NCI-H526 (cell line): Measurements from ENCODE around the gene MPPED2.

Experiments
- DNase-seq, 2 experiments: peaks; one replicate each; lab custom pipeline; 2025; lab: John Stamatoyannopoulos, UW

MPPED2 gene

DNA sequence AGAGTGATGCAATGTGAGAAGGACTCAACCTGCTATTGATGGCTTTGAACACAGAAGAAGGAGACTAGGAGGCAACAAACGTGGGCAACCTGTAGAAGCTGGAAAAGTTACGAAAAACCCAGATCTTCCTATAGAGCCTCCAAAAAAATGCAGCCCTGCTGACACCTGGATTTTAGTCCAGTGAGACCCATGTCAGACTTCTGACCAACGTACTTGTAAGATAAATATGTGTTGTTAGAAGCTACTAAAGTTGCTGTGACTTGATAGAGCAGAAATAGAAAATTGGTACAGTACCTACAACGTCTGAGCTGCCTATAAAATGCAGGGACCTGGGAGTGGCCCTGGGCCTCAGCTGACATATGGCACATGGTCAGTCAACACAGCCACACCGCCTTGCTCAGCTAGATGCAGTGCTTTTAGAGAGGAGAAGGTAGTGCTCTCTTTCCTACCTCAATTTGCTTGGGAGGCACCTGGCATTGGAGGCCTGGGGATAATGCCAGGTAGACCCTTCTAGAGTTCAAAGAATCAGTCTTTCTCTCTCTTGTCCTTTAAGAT lies 165.8 kb downstream of the MPPED2 start:
- no peak for DNase-seq

DNA sequence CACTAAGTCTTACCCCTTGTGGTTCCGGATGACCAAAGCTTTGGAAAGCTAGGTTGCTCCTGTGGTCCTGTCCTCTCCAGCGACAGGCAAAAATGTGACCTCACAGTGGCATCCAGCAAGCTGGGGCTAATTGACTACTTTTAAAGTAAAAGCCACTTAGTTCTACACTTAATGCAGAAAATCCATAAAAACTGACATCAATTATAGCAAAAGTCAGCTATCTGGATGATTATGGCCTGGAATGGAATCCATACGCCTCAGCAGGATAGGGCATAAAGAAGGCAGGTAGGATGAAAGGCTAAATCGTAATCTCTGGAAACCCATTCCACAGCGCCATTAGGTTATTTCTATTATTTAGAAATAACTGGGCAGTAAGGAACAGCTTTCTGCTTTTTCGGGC lies 171.3 kb downstream of the MPPED2 start:
- DNase-seq, result no peak

- no peak for DNase-seq
Measured at GRCh38 chr11:30414244-30414643, 171.9 kb downstream of the MPPED2 start.

- no peak for DNase-seq
Measured at GRCh38 chr11:30412509-30412908, 173.6 kb downstream of the MPPED2 start.

DNA sequence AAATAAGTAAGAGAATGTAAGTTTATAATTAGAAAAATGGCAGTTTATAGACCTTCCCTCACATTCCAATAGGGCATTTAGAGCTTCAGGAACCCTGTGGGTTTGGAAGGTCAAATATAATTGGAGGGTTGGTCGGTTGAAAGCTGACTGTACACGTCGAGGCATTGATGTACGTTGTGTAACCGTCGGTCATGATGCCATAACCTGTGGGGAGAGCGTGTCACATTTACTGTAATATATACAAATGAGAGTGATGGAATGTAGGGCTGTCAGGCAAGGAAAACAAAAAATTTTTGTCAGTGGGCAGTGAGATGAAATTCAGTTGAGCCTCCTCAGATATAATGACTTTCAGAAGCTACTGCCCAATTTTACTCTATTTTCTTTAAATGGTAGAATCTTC lies 174.8 kb downstream of the MPPED2 start:
- DNase-seq, result no peak

DNA sequence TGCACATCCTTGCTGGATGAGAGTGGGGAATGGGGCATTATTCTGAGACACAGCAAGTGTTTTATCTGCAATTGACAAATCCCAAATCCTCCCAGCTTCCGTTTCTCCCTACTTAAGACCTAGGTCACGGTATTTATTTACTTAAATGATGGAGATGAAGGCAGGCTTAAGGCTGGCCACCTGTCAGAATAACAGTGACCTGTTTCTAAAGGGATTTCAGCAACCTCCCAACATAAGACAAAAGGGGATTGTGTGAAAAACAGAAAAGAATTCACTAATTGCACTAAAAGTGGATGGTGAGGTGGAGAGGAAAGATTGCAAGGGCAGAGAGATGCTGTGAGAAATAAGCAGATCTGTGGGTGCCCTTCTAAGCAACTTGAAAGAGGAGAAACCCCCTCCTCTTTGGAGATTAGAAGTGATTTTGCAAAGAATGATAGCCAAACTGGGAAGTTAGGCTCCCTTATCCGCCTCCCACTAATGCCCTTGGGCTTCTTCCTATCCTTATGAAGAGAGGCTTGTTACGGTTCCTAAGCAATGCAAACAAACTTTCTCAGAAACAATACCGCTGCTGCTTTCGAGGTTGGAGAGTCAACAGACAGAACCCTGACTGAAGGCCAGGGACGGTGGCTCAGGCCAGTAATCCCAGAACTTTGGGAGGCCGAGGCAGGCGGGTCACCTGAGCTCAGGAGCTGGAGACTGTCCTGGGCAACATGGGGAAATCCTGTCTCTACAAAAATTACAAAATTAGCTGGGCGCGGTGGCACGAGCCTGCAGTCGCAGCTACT lies 179.0 kb downstream of the MPPED2 start:
- DNase-seq, result peak; percentile 20 to 42

- no peak for DNase-seq
Measured at GRCh38 chr11:30405385-30405784, 180.8 kb downstream of the MPPED2 start.

DNA sequence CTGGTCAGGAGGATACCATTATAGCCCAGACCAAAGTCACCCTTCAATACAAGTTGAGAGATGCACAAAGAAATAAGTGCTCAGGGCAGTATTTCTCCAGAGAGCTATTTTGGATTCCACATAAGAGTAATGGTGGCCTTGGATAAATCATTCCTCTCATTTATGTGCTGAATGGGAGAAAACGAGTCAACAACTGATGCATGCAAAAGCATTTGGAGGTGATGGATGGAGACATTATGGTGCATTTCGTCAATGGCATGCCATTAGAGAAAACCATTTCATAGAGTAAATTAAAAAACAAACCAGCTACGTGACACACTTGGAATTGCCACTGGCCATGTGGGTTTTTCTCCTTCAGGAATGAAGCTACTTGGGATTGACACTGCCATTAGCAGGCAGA lies 182.0 kb downstream of the MPPED2 start:
- no peak for DNase-seq

- no peak for DNase-seq
Measured at GRCh38 chr11:30395751-30396150, 190.4 kb downstream of the MPPED2 start.

DNA sequence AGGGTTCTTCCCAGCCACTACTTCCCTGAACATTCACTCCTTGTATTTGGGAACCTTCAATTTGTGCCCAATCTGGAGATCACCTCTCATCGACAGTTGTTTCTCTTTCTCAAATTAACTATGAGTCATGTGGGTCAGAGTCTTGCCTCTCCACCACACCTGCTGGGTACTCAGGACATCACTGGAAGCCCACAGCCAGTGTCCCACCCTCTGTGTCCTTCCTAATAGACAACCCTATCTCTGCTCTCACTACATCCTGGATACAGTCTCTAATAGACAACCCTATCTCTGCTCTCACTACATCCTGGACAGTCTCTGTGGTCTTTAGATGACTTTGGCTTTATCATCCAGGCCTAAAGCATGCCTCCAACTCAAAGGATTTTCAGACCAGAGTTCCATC lies 193.1 kb downstream of the MPPED2 start:
- no peak for DNase-seq

DNA sequence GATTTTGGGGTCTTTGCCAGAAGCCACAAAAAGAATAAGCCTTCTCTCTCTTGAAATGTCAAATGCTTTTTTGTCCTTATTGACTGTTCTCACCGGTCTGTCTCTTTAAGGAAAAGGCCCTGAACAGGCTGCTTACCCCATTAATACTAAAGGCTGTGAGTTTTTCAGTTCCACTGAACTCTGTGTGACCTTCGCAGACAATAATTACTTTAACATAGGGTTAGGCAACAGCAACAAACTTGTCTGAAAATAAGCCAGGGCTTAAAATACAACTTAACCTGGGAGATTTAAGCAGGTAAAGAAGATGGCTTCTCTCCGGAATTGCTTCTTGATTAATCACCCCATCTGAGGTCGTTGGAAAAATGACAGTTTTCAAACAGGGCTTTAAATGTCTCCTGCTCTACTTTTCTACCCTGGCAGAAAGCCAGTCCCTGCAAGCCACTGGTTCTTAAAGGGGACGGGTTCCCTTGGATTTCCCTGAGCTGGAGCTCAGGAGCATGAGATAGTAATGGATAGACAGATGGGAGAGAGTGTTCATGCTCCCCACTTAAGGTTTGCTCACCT lies 193.8 kb downstream of the MPPED2 start:
- DNase-seq, result no peak

DNA sequence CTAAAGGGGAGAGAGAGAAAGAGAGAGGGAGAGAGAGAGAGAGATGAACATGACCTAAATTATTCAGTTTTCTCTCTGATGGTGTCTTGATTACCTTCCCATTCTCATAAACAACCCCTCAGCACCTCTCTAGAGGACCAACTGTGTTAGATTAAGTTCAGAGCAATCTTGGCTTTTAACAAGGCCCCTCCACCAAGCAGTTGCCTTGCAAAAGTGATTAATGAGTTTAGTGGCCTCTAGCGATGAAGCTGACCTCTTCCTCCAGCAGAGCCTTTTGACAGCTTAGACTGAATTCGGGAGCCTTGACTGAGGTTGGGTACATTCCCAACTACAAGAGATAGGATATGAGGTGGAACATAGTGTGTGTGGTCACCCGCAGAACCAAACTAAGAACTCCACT lies 197.2 kb downstream of the MPPED2 start:
- DNase-seq, result no peak

GRCh38 chr11:30387891-30388861 lies 198.0 kb downstream of the MPPED2 start:
- no peak for DNase-seq

GRCh38 chr11:30381879-30382278 lies 204.3 kb downstream of the MPPED2 start:
- DNase-seq, result peak; percentile 89 to 95

DNA sequence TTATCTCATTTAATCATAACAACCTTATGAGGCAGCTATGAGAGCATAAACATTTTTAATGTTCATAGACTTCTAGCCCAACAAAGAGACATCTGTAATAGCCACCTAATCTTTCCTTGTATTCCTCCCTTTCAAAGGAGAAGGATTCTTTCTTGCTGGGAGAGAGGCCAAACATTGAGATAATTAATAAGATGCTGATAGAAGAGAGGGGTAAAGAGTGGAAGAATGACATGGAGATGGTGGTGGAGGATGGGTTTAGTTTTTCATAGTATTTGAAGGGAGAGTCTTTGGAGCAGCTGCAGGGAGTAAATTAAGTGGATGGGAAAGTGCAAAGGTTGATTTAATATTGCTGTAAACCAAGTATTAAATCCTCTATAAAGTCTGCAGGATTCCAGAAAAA lies 205.3 kb downstream of the MPPED2 start:
- no peak for DNase-seq

GRCh38 chr11:30377347-30377746 lies 208.8 kb downstream of the MPPED2 start:
- DNase-seq, result no peak

DNA sequence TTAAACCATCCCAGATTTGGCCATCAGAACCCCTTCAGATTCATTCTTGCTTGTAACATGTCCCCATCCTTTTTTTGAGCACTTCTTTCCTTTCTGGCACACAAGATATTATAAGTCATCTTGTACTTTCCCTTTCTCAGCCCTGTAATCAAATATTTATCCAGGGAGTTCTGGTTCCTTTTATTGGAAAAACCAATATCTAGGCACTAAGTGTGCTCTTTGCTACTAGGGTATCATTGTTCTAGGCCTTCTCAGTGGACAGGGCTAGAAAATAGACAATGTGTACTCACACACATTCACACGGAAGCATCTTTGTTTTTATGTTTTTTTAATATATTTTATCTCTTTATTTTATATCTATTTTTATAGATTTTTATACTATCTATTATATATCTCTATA lies 216.0 kb downstream of the MPPED2 start:
- DNase-seq, result no peak

DNA sequence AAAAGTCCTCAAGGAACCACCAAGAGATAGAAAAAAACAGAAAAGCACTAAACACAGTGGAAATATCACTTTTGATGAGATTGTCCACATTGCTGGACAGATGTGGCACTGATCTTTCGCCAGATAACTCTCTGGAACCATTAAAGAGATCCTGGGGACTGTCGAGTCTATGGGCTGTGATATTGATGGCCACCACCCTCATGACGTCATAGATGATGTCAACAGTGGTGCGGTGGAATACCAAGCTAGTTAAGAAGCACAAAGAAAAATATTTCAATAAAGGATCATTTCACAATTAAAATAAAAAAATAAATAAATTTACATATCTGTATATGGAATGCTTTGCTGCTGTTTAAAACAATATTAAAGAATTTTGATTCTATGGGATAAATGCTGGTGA lies 217.8 kb downstream of the MPPED2 start:
- DNase-seq, result no peak

- no peak for DNase-seq
Measured at GRCh38 chr11:30365793-30366517, 220.2 kb downstream of the MPPED2 start.

- DNase-seq, result no peak
Measured at GRCh38 chr11:30364837-30365482, 221.2 kb downstream of the MPPED2 start.

DNA sequence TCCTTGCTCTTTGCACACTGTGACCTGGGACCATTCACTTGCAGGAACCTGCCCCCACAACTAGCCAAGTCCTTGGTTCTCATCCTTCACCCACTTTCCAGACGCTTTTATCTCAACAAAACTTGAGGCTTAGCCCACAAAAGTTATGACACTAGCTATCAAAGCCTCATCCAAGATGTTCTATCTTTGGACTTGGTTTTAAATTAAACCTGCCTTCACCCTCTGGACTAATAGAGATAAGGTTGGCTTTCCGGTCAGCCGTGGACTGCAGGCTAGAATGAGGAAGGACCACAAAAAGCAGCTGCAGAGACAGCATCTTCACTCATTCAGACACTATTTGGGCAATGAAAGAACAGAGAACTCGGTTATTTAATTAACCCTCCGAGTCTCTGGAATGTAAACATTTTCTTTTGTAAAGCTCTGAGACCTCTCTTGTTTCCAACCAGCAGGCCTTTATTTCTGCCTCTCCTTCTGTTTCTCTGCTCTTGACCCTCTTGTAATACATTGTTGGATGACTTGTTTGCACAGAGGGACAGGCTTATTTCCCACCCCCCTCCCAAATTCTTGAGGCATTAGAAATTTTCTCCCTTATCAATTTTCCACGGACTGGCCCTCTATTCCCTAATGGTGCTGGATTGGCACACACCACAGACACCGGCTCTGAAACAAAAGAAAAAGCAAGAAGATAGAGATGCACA lies 221.9 kb downstream of the MPPED2 start:
- no peak for DNase-seq
